Panc1 (cell line): ENCODE measurements around the gene FN3K.
A peak's percentile ranks its signal among the peaks of the same experiment; 100 is the strongest.

Experiments used
- CTCF ChIP-seq: fragments of 450-650 bp; IDR thresholded peaks from 2 replicates; pipeline ENCODE4 v1.5.1; 2017; ENCODE audit warnings: mild to moderate bottlenecking
- POLR2AphosphoS5 ChIP-seq: IDR thresholded peaks from 2 replicates; pipeline ENCODE4 v1.6.1; 2012; ENCODE audit warnings: mild to moderate bottlenecking, low read depth, low read length, moderate library complexity
- SIN3A ChIP-seq: IDR thresholded peaks from 2 replicates; pipeline ENCODE4 v1.6.1; 2012; ENCODE audit warnings: low read depth, mild to moderate bottlenecking, low read length, moderate library complexity, borderline replicate concordance; ENCODE audit not compliant: insufficient read depth
- TCF7L2 ChIP-seq: IDR thresholded peaks from 2 replicates; pipeline ENCODE4 v1.6.1; 2011; ENCODE audit warnings: mild to moderate bottlenecking, low read depth, low read length, inconsistent platforms
- TF ChIP-seq, protein P1 (sequence below), 2 experiments: IDR thresholded peaks; 2 replicates each; pipeline ENCODE4 v1.6.1; 2011 to 2012; ENCODE audit warnings: low read depth in 2 of 2, control low read depth in 1 of 2, low read length in 1 of 2, mild to moderate bottlenecking in 1 of 2, moderate library complexity in 1 of 2; ENCODE audit not compliant: insufficient read depth in 1 of 2

DNA sequence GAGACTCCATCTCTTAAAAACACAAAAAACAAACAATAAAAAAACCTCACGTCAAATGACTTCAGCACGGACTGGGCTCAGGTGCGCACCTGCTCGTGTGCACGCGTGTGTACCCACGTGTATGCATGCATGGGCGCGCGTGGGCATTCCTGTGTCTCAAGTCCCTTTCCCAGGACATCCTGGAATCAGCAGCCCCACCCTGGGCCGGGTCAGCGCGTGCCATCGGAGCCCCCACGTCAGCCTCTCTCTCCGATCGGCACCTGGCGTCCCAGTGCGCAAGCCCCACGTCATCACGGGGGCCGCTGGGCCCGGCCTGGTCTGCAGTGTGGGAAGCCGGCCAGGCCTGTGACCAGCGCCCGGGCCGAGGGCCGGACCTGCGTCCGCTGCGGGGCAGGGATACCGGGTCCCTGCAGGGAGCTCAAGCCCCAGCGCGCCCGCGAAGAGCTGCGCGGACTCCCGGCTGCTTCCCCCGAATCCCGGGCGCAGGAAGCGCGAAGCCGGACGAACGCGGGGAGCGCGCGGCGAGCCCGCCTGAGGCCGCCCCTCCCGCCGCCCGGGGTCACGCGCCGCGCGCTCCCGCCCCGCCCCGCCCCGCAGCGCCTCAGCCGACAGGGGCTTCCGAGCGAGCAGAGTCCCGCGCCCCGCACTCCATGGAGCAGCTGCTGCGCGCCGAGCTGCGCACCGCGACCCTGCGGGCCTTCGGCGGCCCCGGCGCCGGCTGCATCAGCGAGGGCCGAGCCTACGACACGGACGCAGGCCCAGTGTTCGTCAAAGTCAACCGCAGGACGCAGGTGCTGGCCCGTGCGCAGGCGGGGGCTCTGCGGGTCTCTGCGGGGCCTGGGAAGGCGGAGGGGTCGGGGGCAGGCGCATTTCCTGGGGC lies at the start of gene FN3K:
- TF ChIP-seq CTCF: no peak
- TF ChIP-seq, protein P1, sequence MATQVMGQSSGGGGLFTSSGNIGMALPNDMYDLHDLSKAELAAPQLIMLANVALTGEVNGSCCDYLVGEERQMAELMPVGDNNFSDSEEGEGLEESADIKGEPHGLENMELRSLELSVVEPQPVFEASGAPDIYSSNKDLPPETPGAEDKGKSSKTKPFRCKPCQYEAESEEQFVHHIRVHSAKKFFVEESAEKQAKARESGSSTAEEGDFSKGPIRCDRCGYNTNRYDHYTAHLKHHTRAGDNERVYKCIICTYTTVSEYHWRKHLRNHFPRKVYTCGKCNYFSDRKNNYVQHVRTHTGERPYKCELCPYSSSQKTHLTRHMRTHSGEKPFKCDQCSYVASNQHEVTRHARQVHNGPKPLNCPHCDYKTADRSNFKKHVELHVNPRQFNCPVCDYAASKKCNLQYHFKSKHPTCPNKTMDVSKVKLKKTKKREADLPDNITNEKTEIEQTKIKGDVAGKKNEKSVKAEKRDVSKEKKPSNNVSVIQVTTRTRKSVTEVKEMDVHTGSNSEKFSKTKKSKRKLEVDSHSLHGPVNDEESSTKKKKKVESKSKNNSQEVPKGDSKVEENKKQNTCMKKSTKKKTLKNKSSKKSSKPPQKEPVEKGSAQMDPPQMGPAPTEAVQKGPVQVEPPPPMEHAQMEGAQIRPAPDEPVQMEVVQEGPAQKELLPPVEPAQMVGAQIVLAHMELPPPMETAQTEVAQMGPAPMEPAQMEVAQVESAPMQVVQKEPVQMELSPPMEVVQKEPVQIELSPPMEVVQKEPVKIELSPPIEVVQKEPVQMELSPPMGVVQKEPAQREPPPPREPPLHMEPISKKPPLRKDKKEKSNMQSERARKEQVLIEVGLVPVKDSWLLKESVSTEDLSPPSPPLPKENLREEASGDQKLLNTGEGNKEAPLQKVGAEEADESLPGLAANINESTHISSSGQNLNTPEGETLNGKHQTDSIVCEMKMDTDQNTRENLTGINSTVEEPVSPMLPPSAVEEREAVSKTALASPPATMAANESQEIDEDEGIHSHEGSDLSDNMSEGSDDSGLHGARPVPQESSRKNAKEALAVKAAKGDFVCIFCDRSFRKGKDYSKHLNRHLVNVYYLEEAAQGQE (IDR thresholded peaks at IDR 0.05; ENCODE audit: insufficient read depth in 1 of 2, low read depth in 2 of 2, low read length in 1 of 2): no peak
- peak; percentile 74 for TF ChIP-seq POLR2AphosphoS5
- no peak for TF ChIP-seq TCF7L2
- 0 out of 2 replicates have a peak, but pooled peaks have one; percentile 76 for TF ChIP-seq SIN3A
